Naive thymus-derived CD4-positive, alpha-beta T cell (primary cell): ENCODE results near the gene FOXL3. TPM values are rescaled to one million over a fixed set of nuclear protein-coding genes. Genes with fewer than 3 reads are reported as not detected.
"Not testable (repeated sequence)": the region's sequence is repeated elsewhere in the genome, so short reads cannot be mapped to it uniquely, and the experiment has no call there.

ENCODE experiments used
- ATAC-seq: fragments of 150-1000 bp; cut with Tn5 transposase; 2 replicates; pipeline ENCODE4 v1.10.0; 2021; ENCODE audit warnings: mild to moderate bottlenecking, moderate library complexity
- CTCF ChIA-PET: fragments of 350-600 bp; sonication (Branson Sonifier 250); formaldehyde crosslinking; loops from one replicate; lab custom pipeline; 2021; ENCODE audit warnings: antibody characterized with exemption; lab: Charles Lee
- POLR2A ChIA-PET: fragments of 350-600 bp; sonication (Branson Sonifier 250); formaldehyde crosslinking; loops from one replicate; lab custom pipeline; 2021; ENCODE audit warnings: antibody characterized with exemption, inconsistent platforms; lab: Charles Lee
- DNase-seq, 9 donors: peaks; one replicate each; pipeline versions ENCODE4 v3.0.0 to v3.0.0-alpha.2; 2020 to 2022; ENCODE audit warnings: mixed read lengths in 1 of 9
- H3K27ac ChIP-seq: one replicate; pipeline ENCODE4 v1.7.0; 2013; ENCODE audit warnings: mild to moderate bottlenecking, low read depth, low read length, moderate library complexity
- H3K27me3 ChIP-seq, 2 donors: one replicate each; pipeline ENCODE4 v1.7.0; 2013; ENCODE audit warnings: low read length in 2 of 2, mild to moderate bottlenecking in 2 of 2, moderate library complexity in 2 of 2; ENCODE audit not compliant: control insufficient read depth in 2 of 2, insufficient read depth in 2 of 2
- H3K36me3 ChIP-seq, 3 experiments: 1 replicate in 2 of 3; 2 replicates in 1 of 3; pipeline ENCODE4 v1.7.0; 2013; ENCODE audit warnings: low read length in 3 of 3, mild to moderate bottlenecking in 3 of 3, moderate library complexity in 1 of 3; ENCODE audit not compliant: insufficient read depth in 3 of 3, control insufficient read depth in 2 of 3
- H3K4me1 ChIP-seq, 2 donors: one replicate each; pipeline ENCODE4 v1.7.0; 2013; ENCODE audit warnings: low read length in 2 of 2, mild to moderate bottlenecking in 2 of 2, moderate library complexity in 1 of 2; ENCODE audit not compliant: control insufficient read depth in 2 of 2, insufficient read depth in 2 of 2
- H3K4me3 ChIP-seq: 2 replicates; pipeline ENCODE4 v1.7.0; 2013; ENCODE audit warnings: mild to moderate bottlenecking, low read length
- H3K9me3 ChIP-seq, 3 experiments: 1 replicate in 2 of 3; 2 replicates in 1 of 3; pipeline ENCODE4 v1.7.0; 2013; ENCODE audit warnings: low read length in 3 of 3; ENCODE audit not compliant: control insufficient read depth in 2 of 3
- H3K27ac Mint-ChIP-seq, 9 donors: one replicate each; pipeline ENCODE4 v1.8.0; 2020 to 2022; ENCODE audit warnings: mixed read lengths in 9 of 9, mild to moderate bottlenecking in 8 of 9, moderate library complexity in 5 of 9, inconsistent platforms in 2 of 9
- H3K27me3 Mint-ChIP-seq, 5 donors: one replicate each; pipeline ENCODE4 v1.8.0; 2021 to 2022; ENCODE audit warnings: mixed read lengths in 5 of 5, mild to moderate bottlenecking in 1 of 5
- H3K36me3 Mint-ChIP-seq, 5 donors: one replicate each; pipeline ENCODE4 v1.8.0; 2020 to 2022; ENCODE audit warnings: mixed read lengths in 5 of 5, mild to moderate bottlenecking in 3 of 5, inconsistent platforms in 1 of 5
- H3K4me1 Mint-ChIP-seq, 7 donors: one replicate each; pipeline ENCODE4 v1.8.0; 2020 to 2022; ENCODE audit warnings: mixed read lengths in 7 of 7, mild to moderate bottlenecking in 3 of 7, inconsistent platforms in 1 of 7
- H3K4me3 Mint-ChIP-seq, 10 donors: one replicate each; pipeline ENCODE4 v1.8.0; 2020 to 2022; ENCODE audit warnings: mild to moderate bottlenecking in 10 of 10, mixed read lengths in 10 of 10, moderate library complexity in 6 of 10, inconsistent platforms in 2 of 10
- H3K9me3 Mint-ChIP-seq, 11 donors: one replicate each; pipeline ENCODE4 v1.8.0; 2020 to 2022; ENCODE audit warnings: mixed read lengths in 11 of 11, mild to moderate bottlenecking in 4 of 11, inconsistent platforms in 1 of 11, moderate library complexity in 1 of 11
- intact Hi-C, 2 donors: fragments of 100-400 bp; cut with micrococcal nuclease; formaldehyde crosslinking; loops; one replicate each; pipeline ENCODE4 v1.15.1; 2023
- polyA plus RNA-seq, 2 donors: library from polyadenylated mRNA; unstranded; fragments of 300-500 nt; fragmentation: Illumina TruSeq; gene quantifications; one replicate each; pipeline ENCODE4 v1.2.3, GENCODE V29; 2021
- total RNA-seq, 6 experiments: library from RNA in 5 of 6; stranded (reverse) in 5 of 6; gene quantifications; 1 replicate in 5 of 6; 2 replicates in 1 of 6; pipeline ENCODE4 v1.2.3 and lab custom pipeline; 2021 to 2026

Gene FOXL3
- not detected for total RNA-seq
- not detected for polyA plus RNA-seq
- not detected for total RNA-seq (lab: John Stamatoyannopoulos, UW)

DNA sequence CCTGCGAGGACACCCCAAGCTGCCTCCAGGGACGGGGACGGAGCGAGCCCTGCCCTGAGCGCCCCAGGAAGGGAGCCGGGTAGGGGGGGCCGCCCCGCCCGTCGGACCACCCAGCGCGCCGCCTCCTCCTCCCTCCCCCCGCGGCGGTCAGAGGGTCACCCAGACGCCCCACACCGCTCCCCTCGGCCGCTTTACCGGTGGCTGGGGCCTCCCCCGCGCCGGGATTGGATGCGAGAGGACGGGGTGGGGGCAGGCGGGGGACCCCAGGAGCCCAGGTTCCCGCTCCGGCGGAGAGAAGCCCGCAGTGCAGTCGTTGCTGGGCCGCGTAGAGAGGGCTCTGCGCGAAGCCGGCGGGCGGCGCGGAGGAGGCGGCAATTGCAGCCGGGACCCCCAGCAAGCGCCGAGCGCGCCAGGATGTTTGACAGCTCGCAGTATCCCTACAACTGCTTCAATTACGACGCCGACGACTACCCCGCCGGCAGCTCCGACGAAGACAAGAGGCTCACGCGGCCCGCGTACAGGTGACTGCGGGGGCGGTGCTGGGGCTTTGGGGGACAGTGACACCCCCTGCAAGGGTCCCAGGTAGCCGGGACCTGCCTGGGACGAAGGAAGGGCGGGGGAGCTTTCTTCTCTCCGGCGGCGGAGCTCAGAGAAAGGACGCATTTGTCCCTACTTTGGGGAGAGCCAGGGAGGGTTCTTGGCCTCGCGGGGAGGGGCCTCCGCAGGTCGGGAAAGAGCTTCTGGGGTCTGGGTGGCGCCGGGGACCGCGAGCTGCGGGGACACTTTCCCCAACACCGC, at the start of gene FOXL3:
Gene FOXL3 (plus strand): TSS at position 415 of the 798 bp plus-strand sequence. CDS start 0 bp downstream, at position 415.
- ATAC-seq: no peak
- Histone ChIP-seq H3K4me1 (no peaks in the 10 kb centered on the region), H3K36me3 (no peaks in the 10 kb centered on the region), H3K27ac (no peak within 1 kb of the TSS), H3K4me3 (no peak within 1 kb of the TSS), H3K9me3 (no peaks in the 10 kb centered on the region), H3K27me3 (peaks cover 0 to 3% of the 10 kb centered on the region in 2 donors)
- Mint-ChIP-seq H3K27me3 (peaks cover 32 to 64% (median 40%) of the 10 kb centered on the region in 5 donors), H3K9me3 (no peaks in the 10 kb centered on the region), H3K27ac (no peak within 1 kb of the TSS), H3K36me3 (no peaks in the 10 kb centered on the region), H3K4me3 (peak within 1 kb of the TSS in 1 of 10 donors; percentile 7), H3K4me1 (no peaks in the 10 kb centered on the region)
- intact Hi-C loops: no loop called here
- ChIA-PET CTCF (no interaction called here), POLR2A (no interaction called here)
- DNase-seq: peak in 1 of 9 donors; percentile 3

DNA sequence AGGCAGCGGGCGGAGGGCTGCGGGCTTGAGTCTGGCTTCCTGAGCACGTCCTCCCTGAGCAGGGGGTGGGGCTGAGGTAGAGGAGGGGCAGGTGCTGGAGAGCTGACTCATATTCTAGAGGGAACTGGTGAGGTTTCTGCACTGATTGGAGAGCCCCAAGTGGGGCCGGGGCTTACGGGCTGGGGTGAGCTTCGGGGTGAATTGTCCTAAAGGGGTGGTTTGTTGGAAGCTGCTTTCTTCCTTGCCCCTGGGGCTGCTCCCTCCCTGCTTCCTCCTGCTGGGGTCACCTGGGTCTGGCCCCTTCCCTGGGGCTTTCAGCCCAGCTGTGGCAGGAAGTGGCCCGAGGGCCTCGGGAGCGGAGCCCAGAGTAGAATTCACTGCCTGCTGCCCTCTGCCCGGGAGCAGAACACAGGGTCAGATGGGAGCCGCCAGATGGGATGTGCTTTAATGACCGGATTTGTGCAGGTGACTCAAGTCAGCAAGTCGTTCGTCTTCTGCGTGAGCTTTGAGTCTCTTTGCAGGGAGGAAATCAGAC, 49.0 kb upstream of the FOXL3 start:
- intact Hi-C loops: no loop called here
- H3K9me3 ChIP-seq: no peaks in the 10 kb centered on the region
- Mint-ChIP-seq H3K9me3 (peaks cover 0 to 2% (median 0%) of the 10 kb centered on the region in 11 donors), H3K36me3 (no peaks in the 10 kb centered on the region), H3K27me3 (no peaks in the 10 kb centered on the region), H3K4me1 (no peaks in the 10 kb centered on the region), H3K27ac (no peak overlapping the region), H3K4me3 (no peak overlapping the region)
- ATAC-seq (peak; percentile 42), DNase-seq (no peak)
- no peaks in the 10 kb centered on the region for H3K36me3 ChIP-seq
- no peaks in the 10 kb centered on the region for H3K4me1 ChIP-seq
- no peak overlapping the region for H3K27ac ChIP-seq
- no peak overlapping the region for H3K4me3 ChIP-seq
- ChIA-PET POLR2A (no interaction called here), CTCF (no interaction called here)
- no peaks in the 10 kb centered on the region for H3K27me3 ChIP-seq

DNA sequence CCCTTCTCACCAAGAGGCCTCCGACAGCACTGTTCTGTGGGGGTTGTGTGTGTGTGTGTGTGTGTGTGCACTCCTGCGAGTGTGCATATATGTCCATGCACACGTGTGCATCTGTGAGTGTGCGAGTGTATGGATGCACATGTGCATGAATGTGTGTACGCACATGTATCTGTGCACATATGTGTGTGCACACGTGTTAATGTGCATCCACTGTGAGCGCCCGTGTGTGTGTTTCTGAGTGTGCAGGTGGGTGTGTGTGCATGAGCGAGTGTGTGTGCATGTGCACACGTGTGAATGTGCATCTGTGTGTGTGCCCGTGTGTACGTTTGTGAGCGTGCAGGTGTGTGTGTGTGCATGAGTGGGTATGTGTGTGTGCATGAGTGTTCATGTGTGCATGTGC, 48.5 kb upstream of the FOXL3 start:
- no peak overlapping the region for H3K4me3 ChIP-seq
- DNase-seq: no peak
- H3K9me3 Mint-ChIP-seq: peaks cover 0 to 2% (median 0%) of the 10 kb centered on the region in 11 donors
- no peaks in the 10 kb centered on the region for H3K4me1 ChIP-seq
- ChIA-PET POLR2A (no interaction called here), CTCF (no interaction called here)
- ATAC-seq: no peak
- intact Hi-C loops: no loop called here
- H3K27me3 ChIP-seq: no peaks in the 10 kb centered on the region
- H3K4me1 Mint-ChIP-seq: no peaks in the 10 kb centered on the region
- no peaks in the 10 kb centered on the region for H3K36me3 Mint-ChIP-seq
- peak overlapping the region in 1 of 9 donors; percentile 45 for H3K27ac Mint-ChIP-seq
- no peaks in the 10 kb centered on the region for H3K36me3 ChIP-seq
- no peak overlapping the region for H3K4me3 Mint-ChIP-seq
- no peaks in the 10 kb centered on the region for H3K27me3 Mint-ChIP-seq
- H3K27ac ChIP-seq: no peak overlapping the region
- no peaks in the 10 kb centered on the region for H3K9me3 ChIP-seq

DNA sequence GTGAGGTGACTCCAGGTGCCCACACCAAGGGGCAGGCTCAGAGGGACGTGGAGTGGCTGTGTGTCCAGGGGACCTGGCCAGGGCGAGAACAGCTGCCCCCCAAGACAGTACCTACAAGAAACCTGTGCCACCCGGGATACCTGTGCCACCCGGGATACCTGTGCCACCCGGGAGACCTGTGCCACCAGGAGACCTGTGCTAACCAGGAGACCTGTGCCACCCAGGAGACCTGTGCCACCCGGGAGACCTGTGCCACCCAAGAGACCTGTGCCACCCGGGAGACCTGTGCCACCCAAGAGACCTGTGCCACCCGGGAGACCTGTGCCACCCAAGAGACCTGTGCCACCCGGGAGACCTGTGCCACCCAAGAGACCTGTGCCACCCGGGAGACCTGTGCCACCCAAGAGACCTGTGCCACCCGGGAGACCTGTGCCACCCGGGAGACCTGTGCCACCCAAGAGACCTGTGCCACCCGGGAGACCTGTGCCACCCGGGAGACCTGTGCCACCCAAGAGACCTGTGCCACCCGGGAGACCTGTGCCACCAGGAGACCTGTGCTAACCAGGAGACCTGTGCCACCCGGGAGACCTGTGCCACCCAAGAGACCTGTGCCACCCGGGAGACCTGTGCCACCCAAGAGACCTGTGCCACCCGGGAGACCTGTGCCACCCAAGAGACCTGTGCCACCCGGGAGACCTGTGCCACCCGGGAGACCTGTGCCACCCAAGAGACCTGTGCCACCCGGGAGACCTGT, 47.0 kb upstream of the FOXL3 start:
- DNase-seq, H3K4me3 ChIP-seq, H3K9me3 ChIP-seq, H3K27me3 ChIP-seq, H3K36me3 ChIP-seq, H3K9me3 Mint-ChIP-seq, ATAC-seq, H3K27ac ChIP-seq, H3K27ac Mint-ChIP-seq, H3K4me1 Mint-ChIP-seq, H3K27me3 Mint-ChIP-seq, H3K4me1 ChIP-seq, H3K36me3 Mint-ChIP-seq, POLR2A ChIA-PET, CTCF ChIA-PET, H3K4me3 Mint-ChIP-seq, intact Hi-C loops: not testable (repeated sequence)

DNA sequence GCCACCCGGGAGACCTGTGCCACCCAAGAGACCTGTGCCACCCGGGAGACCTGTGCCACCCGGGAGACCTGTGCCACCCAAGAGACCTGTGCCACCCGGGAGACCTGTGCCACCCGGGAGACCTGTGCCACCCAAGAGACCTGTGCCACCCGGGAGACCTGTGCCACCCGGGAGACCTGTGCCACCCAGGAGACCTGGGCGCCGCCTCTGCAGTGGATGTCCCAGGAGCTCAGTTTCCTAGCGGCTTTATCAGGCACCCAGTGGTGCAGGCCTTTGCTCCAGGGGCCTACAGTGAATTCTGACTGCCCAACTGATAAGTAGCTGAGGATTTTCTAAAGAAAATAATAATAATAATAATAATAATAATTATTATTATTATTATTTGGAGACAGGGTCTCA, 46.4 kb upstream of the FOXL3 start:
- H3K36me3 ChIP-seq, POLR2A ChIA-PET, H3K9me3 ChIP-seq, H3K4me1 Mint-ChIP-seq, H3K27me3 ChIP-seq, CTCF ChIA-PET, H3K4me3 Mint-ChIP-seq, H3K9me3 Mint-ChIP-seq, H3K36me3 Mint-ChIP-seq, ATAC-seq, intact Hi-C loops, H3K27ac ChIP-seq, DNase-seq, H3K4me3 ChIP-seq, H3K4me1 ChIP-seq, H3K27ac Mint-ChIP-seq, H3K27me3 Mint-ChIP-seq: not testable (repeated sequence)

DNA sequence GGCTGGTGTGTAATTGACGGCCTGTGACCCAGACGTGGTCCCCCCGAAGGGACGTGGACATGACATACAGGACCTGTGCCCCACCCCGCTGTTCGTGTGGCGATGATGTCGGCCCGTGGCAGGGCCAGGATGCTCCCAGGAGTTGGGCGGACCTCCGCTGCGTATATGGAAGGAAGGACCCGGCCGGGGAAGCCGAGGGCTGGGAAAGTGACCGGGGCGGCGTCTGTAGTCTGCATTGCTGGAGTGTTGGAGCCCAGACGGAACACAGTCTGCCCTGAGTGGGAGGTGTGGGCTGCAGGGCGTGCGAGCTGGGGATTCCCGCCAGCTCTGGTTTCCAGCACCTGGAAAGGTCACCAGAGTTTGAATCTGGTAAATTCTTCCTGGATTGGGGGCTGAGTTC, 45.0 kb upstream of the FOXL3 start:
- intact Hi-C loops: no loop called here
- Histone ChIP-seq H3K27me3 (no peaks in the 10 kb centered on the region), H3K27ac (no peak overlapping the region), H3K36me3 (no peaks in the 10 kb centered on the region), H3K9me3 (no peaks in the 10 kb centered on the region), H3K4me1 (no peaks in the 10 kb centered on the region), H3K4me3 (no peak overlapping the region)
- CTCF ChIA-PET: no interaction called here
- no peak for DNase-seq
- H3K27me3 Mint-ChIP-seq: no peaks in the 10 kb centered on the region
- no peak overlapping the region for H3K4me3 Mint-ChIP-seq
- H3K4me1 Mint-ChIP-seq: no peaks in the 10 kb centered on the region
- H3K9me3 Mint-ChIP-seq: peaks cover 0 to 2% (median 0%) of the 10 kb centered on the region in 11 donors
- ATAC-seq: no peak
- no peak overlapping the region for H3K27ac Mint-ChIP-seq
- POLR2A ChIA-PET: no interaction called here
- H3K36me3 Mint-ChIP-seq: no peaks in the 10 kb centered on the region
